Stimulated activated CD4-positive, alpha-beta T cell treated with anti-CD3 and anti-CD28 coated beads, Interleukin-15, amount 100 ng/mL, for 48 hours (primary cell): ENCODE data around the gene ERP29.
A peak's percentile ranks its signal among the peaks of the same experiment; 100 is the strongest.
"Not testable (repeated sequence)": the region's sequence is repeated elsewhere in the genome, so short reads cannot be mapped to it uniquely, and the experiment has no call there.

Experiments
- DNase-seq, 2 donors: peaks; one replicate each; pipeline ENCODE4 v3.0.0-alpha.2; 2020; ENCODE audit warnings: low read depth in 2 of 2

The ERP29 gene

DNA sequence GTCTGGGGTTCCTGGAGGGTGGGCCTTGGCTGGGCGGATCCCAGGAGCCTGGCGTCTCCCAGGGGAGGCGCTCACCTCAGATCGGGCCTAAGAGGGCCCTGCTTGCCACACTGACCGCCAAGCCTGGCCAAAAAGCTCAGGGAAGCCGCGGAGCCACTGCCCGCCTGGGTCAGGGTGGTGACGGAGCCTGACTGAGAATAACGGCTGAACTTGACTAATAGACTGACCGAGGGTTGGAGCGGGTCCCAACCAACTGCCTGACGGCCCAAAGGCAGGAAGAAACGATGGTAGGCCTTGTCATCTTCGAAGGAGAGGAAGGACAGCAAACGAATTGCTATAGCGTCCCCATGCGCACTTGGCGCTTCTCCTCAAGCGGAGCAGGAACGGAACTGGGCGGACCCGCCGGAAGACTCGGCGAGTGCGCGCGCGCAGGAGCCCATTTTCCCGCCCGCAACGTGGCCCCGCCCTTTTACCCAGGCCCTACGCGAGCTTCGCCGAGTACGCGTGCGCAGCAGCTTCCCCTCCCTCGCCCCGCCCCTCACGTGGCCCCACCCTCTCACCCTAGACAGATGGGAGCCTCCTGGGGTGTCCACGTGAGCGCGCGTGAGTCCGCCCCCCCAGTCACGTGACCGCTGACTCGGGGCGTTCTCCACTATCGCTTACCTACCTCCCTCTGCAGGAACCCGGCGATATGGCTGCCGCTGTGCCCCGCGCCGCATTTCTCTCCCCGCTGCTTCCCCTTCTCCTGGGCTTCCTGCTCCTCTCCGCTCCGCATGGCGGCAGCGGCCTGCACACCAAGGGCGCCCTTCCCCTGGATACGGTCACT is at the start of gene ERP29, which contains the start of gene TMEM116:
Gene ERP29 (plus strand): TSS at position 652 of the 826 bp plus-strand sequence. CDS start 40 bp downstream, at position 692.
Gene TMEM116 (minus strand): TSS at position 391 of the 826 bp plus-strand sequence. CDS start 7,895 bp downstream, outside the sequence.
- DNase-seq, result peak; percentile 100

DNA sequence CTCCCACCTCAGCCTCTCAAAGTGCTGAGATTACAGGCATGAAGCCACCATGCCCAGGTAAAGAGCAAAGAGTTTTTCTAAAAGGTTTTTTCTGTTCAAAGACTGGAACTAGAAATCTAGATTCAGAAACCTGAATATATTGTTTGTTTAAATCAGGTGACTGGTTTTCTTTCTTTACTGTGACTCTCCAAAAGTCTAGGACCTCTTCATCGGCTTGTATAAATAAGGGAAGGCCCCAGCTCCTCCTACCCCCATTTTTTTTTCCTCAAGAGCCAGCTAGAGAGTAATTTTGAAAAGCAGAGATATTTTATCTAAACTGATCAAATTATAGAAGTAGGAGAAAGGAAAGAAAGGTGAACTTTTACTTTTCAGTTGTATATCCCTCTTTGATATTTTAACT is 48.3 kb upstream of the ERP29 start:
- DNase-seq, result no peak

DNA sequence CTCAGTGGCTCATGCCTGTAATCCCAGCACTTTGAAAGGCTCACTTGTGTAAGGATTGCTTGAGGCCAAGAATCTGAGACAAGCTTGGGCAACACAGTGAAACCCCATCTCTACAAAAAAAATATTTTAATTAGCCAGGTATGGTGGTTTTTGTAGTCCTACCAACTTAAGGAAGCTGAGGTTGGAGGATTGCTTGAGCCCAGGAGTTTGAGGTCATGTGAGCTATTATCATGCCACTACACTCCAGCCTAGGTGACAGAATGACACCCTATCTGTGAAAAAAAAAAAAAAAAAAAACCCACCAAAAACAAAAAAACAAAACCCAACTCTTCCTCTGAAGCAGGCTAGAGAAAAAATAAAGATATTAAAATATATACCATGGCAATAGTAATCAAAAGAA is 41.4 kb upstream of the ERP29 start:
- no peak for DNase-seq

DNA sequence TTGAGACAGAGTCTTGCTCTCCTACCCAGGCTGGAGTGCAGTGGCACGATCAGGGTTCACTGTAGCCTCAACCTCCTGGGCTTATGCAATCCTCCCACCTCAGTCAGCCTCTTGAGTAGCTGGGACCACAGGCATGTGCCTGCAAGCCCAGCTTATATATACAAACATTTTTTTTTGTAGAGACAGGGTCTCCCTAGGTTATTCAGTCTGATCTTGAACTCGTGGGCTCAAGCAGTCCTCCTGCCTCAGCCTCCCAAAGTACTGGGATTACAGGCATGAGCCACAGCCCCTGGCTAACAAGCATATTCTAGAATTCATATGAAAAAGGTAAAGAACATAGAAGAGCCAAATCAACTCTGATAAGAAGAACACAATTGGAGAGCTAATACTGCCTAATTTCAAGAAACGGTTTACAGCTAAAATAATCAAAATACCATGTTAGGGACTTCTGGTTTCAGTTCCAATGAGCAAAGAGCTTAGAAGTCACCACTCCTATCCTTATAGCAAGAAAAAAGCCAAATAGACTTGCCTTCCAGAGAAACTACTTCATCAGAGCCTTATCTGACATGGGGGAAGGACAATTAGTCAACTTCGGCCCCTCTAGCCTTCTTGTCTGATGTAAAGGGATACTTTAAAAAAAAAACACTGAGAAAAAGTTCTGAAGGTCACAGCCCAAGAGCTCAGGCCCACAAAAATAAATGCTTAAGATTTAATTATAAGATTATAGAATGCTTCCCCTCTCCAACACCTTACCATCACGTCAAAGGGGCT is 37.9 kb upstream of the ERP29 start:
- no peak for DNase-seq

DNA sequence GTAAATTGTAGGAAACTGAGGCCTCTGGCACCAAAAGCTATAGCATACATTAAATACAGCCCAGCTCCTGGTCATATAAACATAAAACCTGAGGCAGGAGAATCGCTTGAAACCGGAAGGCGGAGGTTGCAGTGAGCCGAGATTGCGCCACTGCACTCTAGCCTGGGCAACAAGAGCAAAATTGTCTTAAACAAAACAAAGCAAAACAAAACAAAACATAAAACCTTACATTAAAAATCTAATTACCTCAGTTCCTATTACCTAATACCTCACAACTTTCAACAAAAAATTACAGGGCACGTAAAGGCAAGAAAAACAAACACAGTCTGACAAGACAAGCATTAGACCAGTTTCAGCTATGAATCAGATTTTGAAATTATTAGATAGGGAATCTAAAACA is 36.9 kb upstream of the ERP29 start:
- no peak for DNase-seq

DNA sequence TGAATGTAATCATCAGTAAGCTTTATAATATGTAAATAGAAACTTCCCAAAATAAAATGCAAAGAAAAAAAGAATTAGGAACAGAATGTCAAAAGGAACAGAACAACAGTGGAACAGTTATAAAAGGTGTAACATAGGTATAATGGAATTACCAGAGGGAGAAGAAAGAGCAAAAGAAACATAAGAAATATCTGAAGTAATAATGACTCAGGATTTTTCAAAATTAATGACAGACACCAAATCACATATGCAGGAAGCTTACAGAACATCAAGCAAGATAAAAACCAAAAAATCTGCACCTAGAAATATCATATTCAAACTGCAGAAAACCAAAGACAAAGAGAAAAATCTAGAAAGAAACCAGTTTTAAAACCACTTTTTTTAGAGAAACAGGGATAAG is 36.4 kb upstream of the ERP29 start:
- no peak for DNase-seq

DNA sequence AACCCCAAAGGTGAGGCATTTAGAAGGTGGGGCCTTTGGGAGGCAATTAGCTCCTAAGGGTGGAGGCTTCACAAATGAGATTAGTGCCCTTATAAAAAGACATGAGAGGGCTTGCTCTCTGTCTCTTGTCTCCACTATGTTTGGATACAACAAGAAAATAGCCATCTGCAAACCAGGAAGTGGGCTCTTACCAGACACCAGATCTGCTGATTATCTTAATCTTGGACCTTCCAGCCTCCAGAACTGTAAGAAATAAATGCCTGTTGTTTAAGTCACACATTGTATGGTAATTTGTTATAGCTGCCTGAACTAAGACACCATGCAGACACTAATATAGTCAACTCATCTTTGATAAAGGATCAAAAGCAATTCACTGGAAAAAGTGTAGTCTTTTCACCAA is 34.7 kb upstream of the ERP29 start:
- no peak for DNase-seq

DNA sequence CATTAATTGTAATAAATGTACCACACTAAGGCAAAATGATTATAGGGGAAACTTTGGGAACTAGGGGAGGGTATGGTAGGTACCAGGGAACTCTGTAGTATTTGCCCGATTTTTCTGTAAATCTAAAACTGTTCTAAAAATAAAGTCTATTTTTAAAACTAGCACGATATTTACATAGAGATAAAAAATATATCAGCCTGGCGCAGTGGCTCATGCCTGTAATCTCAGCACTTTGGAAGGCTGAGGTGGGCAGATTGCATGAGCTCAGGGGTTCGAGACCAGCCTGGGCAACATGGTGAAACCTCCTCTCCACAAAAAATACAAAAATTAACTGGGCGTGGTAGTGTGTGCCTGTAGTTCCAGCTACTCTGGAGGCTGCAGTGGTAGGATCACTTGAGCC is 32.6 kb upstream of the ERP29 start:
- no peak for DNase-seq

DNA sequence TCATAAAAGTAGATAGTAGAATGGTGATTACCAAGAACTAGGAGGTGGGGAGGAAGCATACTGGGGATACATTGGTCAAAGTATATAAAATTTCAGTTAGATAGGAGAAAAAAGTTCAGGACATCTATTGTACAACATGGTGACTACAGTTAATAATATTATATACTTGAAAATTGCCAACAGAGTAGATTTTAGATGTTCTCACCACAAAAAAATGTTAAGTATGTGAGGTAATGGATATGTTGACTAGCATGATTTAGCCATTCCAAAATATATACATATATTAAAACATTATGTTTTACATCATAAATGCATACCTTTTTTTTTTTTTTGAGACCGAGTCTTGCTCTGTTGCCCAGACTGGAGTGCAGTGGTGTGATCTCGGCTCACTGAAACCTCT is 31.2 kb upstream of the ERP29 start:
- no peak for DNase-seq

DNA sequence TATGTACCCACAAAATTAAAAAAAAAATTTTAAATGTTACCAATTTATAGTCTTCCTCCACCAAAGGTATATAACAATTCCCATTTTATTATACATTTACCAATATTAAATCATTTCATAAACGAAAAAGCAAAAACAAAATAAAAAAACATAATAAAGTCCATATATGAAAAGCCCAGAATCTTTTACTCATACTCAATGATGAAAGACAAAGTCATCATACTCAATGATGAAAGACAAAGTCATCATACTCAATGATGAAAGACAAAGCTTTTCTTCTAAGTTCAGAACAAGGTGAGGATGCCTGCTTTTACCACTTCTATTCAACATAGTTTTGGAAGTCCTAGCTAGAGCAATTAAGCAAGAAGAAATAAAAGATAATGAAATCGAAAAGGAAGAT is 28.4 kb upstream of the ERP29 start:
- no peak for DNase-seq

DNA sequence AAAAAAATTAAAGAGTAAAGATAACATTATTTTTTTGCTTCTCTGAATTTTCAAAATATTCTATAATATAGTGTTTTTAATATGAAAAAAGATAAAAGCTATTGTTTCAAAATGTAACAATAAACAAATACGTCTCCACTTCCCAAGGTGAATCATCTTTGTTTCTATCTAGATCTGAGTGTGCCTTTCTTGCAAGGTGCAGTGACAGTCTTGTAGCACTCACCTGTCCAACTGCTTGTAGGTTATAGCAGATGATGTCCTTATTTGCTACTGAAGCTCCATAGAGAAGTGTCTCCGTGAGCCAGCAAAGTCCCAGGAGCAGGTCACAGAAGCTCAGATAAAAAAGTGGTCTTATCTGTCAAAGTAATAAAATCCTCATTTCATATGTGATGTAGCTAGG is 21.7 kb upstream of the ERP29 start:
- no peak for DNase-seq

DNA sequence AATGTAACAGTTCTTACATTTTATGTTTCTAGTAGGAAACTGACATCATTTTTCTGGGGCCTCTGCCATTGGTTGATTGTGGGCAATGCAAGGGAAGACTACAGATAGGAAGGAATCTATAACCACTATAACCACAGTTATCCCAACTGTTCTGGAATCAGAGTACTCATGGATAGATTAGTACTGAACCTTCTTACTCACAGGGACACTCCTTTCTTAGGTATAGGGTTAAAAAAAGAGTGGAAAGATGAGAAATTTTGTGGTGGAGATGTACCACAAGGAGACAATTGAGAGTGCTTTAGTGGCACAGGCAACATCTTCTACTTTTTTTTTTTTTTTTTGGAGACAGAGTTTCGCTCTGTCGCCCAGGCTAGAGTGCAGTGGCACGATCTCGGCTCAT is 21.3 kb upstream of the ERP29 start:
- DNase-seq, result no peak

DNA sequence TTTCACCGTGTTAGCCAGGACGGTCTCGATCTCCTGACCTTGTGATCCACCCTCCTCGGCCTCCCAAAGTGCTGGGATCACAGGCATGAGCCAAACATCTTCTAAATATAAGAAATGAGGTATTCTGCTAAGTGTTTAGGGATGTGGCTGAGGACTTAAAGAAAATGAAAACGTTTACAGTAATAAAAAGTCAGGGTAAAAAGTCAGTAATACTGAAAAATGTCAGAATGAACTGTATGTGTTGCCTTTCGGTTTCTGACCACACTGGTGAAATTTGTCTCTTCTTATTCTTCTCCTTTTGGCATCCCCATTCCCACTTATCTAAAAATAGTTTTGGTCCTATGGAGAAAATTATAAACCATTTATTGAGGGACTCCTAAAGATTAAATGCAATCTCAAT is 20.8 kb upstream of the ERP29 start:
- DNase-seq, result no peak

DNA sequence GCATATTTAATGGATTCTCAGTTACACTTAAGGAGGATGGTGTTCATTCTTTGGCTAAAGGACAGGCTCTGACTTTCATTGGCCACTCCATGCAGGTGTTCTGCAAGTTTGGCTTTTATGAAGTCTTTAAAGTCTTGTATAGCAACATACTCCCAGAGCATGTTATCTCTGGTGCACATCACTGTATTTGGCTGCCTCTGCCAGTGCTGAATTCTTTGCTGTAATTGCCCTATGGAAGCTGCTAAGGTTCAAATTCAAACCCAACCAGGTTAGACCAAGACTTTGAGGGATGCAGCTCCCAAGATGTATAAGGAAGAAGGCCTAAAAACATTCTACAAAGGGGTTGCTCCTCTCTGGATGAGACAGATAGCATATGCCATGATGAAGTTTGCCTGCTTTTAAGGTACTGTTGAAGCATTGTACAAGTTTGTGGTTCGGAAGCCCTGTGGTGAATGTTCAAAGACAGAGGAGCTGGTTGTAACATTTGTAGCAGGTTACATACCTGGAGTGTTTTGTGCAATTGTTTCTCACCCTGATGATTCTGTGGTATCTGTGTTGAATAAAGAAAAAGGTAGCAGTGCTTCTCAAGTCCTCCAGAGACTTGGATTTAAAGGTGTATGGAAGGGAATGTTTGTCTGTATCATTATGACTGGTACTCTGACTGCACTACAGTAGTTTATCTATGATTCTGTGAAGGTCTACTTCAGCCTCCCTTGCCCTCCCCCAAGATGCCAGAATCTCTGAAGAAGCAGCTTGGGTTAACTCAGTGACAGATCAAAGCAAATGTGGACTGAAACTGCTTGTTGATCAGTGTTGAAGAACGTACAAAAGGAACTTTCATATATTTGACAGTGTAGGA is 19.7 kb upstream of the ERP29 start:
- DNase-seq, result no peak

DNA sequence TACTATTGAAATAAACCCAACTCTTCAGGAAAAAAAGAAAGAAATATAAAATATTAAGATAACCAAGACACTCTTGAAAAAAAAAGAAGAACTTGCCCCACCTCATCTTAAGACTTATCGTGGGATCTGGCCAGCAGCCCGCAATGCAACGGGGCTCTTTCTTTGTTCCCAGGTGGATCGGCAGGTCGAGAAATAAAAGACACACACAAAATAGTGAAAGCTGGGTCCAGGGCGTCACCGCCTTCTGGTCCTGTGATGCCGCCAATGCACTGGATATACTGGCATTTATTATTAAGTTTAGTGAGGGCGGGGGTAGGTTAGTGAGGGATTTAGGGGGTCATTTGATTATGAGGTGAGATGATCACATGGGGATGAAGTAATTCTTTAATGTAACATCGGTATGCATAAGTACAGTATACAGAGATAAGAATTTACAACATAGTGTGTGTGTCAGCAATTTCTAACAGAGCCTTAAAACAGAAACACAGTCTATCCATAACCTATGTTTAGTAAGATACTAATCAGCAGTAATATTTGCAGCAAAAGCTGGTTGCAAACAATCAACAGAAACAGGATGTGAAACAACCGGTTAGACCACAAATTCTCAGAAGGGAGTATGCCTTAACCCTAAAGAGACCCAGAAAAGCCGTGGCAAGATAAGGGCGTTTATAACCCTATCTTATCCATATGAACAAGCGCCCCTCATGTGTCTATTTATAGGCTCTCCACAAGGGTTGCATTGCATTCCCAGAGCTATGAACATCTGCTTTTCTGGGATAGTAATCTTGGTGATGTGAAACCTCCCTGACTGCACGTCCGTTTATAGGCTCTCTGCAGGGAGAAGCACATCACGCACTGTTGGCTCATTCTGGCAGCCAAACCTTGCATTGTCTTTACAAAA is 18.8 kb upstream of the ERP29 start:
- not testable (repeated sequence) for DNase-seq

DNA sequence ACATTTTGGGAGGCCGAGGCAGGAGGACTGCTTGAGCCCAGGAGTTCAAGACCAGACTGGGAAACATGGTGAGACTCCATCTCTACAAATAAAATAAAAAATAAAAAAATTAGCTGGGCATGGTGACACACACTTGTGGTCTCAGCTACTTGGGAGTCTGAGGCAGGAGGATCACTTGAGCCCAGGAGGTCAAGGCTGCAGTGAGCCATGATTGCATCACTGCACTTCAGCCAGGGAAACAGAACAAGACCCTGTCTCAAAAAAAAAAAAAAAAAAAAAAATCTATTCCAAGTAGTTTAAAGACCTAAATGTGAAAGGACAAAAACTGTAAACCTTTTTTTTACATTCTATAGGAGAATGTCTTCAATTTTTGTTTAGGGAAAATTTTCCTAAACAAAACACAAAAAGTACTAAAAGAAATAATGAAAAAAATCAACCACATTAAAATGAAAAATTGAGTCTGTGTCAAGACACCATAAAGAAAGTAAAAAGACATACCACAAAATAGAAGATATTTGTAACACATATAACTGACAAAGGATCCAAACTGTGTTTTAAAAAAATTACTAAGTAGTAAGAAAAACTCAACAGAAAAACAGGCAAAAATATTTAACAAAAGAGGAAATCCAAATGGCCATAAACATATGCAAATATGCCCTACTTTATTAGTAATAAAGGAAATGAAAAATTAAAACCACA is 17.3 kb upstream of the ERP29 start:
- DNase-seq, result no peak

DNA sequence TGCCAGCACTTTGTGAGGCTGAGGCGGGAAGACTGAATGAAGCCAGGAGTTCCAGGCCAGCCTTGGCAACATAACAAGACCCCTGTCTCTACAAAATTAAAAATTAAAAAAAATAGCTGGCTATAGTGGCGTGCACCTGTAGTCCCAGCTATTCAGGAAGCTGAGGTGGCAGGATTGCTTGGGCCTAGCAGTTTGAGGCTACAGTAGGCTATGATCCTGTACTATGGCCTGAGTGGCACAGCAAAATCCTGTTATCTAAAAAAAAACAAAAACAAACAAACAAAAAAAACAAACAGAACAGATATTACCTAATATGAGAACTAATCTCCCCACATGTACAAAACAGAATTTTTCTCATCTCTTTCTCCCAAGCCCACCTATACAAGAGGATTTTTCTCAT is 15.9 kb upstream of the ERP29 start:
- no peak for DNase-seq

DNA sequence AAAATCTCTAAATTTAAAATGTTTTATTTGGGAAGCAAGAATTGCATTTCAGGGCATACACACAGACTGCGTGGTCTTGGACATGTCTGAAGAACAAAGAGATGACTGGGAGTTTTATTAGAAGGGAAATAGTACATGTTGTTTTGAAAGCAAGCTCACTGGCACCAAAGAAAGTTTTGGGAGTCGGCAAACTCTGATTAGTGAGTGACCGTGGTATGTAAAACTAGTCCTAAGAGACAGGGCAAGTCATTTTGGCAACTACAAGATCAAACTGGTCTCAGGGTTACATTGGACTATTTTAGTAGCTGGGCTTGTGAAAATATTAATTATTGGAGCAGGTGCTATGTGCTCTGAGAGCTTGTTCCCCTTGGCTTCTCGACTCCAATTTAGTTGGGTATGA is 15.2 kb upstream of the ERP29 start:
- DNase-seq, result no peak

DNA sequence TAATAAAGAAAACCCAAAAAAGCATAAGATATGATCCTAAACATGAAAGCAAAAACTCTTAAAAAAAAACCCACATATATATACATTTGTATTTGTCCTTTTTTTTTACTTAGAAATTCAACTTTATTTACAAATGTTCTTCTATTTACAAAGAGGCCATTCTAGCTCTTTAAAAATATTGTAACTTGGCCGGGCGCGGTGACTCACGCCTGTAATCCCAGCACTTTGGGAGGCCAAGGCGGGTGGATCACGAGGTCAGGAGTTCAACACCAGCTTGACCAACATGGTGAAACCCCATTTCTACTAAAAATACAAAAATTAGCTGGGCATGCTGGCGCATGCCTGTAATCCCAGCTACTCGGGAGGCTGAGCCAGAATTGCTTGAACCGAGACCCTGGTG is 14.1 kb upstream of the ERP29 start:
- not testable (repeated sequence) for DNase-seq

DNA sequence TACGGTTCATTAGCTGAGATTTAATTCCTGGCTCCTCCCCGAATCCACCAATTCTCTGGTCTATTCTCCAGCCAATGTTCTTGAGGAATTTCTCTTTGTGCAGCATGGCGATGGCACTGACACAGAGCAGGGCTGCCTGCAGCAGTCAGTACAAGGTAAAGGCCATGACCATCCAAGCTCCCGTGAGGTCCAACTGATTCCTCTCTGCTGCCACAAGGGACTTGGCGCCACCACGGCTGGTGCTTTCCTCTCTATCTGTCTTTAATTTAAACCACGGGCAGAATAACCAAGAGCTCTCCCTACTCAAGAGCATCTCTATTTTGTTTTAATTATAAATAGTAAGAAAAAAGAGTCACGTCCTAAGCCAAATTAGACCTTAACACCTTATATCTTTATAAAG is 12.4 kb upstream of the ERP29 start:
- DNase-seq, result no peak
